WERI-Rb-1 (cell line): ENCODE data around the gene MAPKAP1.

ENCODE experiments used
- DNase-seq: peaks from one replicate; pipeline ENCODE4 v3.0.0-alpha.2; 2020
- H3K27ac ChIP-seq: fragments of 250-450 bp; sonication (Bioruptor Pico); 2 replicates; pipeline ENCODE4 v1.5.1; 2020; ENCODE audit warnings: mild to moderate bottlenecking, moderate library complexity
- H3K27me3 ChIP-seq: fragments of 250-450 bp; sonication (Bioruptor Pico); 2 replicates; pipeline ENCODE4 v1.5.1; 2021; ENCODE audit warnings: mild to moderate bottlenecking, low read depth, moderate library complexity; ENCODE audit not compliant: insufficient read depth, severe bottlenecking
- H3K36me3 ChIP-seq: fragments of 250-450 bp; sonication (Bioruptor Pico); 2 replicates; pipeline ENCODE4 v1.5.1; 2020; ENCODE audit warnings: mild to moderate bottlenecking, moderate library complexity
- H3K4me3 ChIP-seq: 2 replicates; pipeline ENCODE4 v1.5.1; 2011; ENCODE audit warnings: low read depth, mild to moderate bottlenecking, control low read depth, low read length
- H3K9me3 ChIP-seq: fragments of 250-450 bp; sonication (Bioruptor Pico); 2 replicates; pipeline ENCODE4 v1.5.1; 2021; ENCODE audit warnings: mild to moderate bottlenecking, moderate library complexity; ENCODE audit not compliant: severe bottlenecking
- TF ChIP-seq, protein P1 (sequence below): IDR thresholded peaks from 2 replicates; pipeline ENCODE4 v1.5.1; 2011; ENCODE audit warnings: low read depth, mild to moderate bottlenecking, control low read depth, inconsistent platforms, low read length

MAPKAP1 gene

GRCh38 chr9:125621170-125621569 is 85.8 kb downstream of the MAPKAP1 start:
- no peak overlapping the region for H3K27ac ChIP-seq
- H3K9me3 ChIP-seq, result peaks cover 4% of the 10 kb centered on the region
- H3K36me3 ChIP-seq, result no peaks in the 10 kb centered on the region
- no peaks in the 10 kb centered on the region for H3K27me3 ChIP-seq
- TF ChIP-seq, protein P1, sequence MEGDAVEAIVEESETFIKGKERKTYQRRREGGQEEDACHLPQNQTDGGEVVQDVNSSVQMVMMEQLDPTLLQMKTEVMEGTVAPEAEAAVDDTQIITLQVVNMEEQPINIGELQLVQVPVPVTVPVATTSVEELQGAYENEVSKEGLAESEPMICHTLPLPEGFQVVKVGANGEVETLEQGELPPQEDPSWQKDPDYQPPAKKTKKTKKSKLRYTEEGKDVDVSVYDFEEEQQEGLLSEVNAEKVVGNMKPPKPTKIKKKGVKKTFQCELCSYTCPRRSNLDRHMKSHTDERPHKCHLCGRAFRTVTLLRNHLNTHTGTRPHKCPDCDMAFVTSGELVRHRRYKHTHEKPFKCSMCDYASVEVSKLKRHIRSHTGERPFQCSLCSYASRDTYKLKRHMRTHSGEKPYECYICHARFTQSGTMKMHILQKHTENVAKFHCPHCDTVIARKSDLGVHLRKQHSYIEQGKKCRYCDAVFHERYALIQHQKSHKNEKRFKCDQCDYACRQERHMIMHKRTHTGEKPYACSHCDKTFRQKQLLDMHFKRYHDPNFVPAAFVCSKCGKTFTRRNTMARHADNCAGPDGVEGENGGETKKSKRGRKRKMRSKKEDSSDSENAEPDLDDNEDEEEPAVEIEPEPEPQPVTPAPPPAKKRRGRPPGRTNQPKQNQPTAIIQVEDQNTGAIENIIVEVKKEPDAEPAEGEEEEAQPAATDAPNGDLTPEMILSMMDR, result no peak
- H3K4me3 ChIP-seq, result no peak overlapping the region
- no peak for DNase-seq

GRCh38 chr9:125620216-125620615 is 86.8 kb downstream of the MAPKAP1 start:
- TF ChIP-seq, protein P1, result no peak
- Histone ChIP-seq H3K27me3 (no peaks in the 10 kb centered on the region), H3K27ac (no peak overlapping the region), H3K36me3 (no peaks in the 10 kb centered on the region), H3K4me3 (no peak overlapping the region), H3K9me3 (peaks cover 4% of the 10 kb centered on the region)
- no peak for DNase-seq

- H3K27ac ChIP-seq, result no peak overlapping the region
Measured at GRCh38 chr9:125617087-125617486, 89.9 kb downstream of the MAPKAP1 start.

GRCh38 chr9:125613141-125613540 is 93.9 kb downstream of the MAPKAP1 start:
- no peaks in the 10 kb centered on the region for H3K36me3 ChIP-seq
- H3K9me3 ChIP-seq, result no peaks in the 10 kb centered on the region
- no peak overlapping the region for H3K27ac ChIP-seq
- no peak for DNase-seq
- H3K4me3 ChIP-seq, result no peak overlapping the region
- TF ChIP-seq, protein P1, result no peak
- H3K27me3 ChIP-seq, result no peaks in the 10 kb centered on the region

More at GRCh38 chr9:125617087-125617486, 89.9 kb downstream of the MAPKAP1 start:
- DNase-seq, result peak; percentile 22
- TF ChIP-seq, protein P1, result no peak
- Histone ChIP-seq H3K9me3 (peaks cover 4% of the 10 kb centered on the region), H3K36me3 (no peaks in the 10 kb centered on the region), H3K27me3 (no peaks in the 10 kb centered on the region), H3K4me3 (no peak overlapping the region)

GRCh38 chr9:125612616-125613015 is 94.4 kb downstream of the MAPKAP1 start:
- no peak for DNase-seq
- no peaks in the 10 kb centered on the region for H3K36me3 ChIP-seq
- H3K27me3 ChIP-seq, result no peaks in the 10 kb centered on the region
- H3K27ac ChIP-seq, result no peak overlapping the region
- TF ChIP-seq, protein P1, result no peak
- no peaks in the 10 kb centered on the region for H3K9me3 ChIP-seq
- H3K4me3 ChIP-seq, result no peak overlapping the region

DNA sequence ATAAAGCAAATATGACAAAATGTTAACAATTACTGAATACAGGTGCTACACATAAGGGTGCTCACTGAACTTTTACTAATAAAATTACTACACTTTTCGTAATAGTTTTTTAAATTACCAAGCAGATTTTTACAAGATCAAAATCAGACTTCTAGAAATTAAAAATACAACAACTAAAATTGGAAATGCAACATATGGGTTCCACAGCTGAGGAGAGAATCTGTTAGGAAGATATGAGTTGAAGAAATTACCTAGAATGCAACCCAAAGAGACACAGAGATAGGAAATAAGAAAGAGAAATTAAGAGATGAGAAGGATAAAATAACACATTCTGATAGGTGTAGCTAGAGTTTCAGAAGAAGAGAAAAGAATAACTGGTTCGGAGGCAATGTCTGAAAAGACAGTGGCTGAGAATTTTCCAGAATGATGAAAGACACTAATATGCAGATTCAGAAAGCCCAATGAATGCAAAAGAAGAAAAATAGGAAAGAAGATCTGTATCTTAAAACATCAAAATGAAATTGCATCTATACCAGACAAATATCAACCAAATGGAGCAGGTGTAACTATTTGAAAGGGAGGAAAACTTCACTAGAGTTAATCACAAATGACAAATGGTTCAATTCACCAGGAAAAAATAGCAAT is 95.8 kb downstream of the MAPKAP1 start:
- Histone ChIP-seq H3K27me3 (no peaks in the 10 kb centered on the region), H3K4me3 (no peak overlapping the region), H3K27ac (no peak overlapping the region), H3K36me3 (no peaks in the 10 kb centered on the region), H3K9me3 (no peaks in the 10 kb centered on the region)
- TF ChIP-seq, protein P1, result no peak
- DNase-seq, result no peak
